LNCAP (cell line): ENCODE data around the gene GM2A.

ENCODE experiments used
- CTCF ChIP-seq: fragments of 450-650 bp; IDR thresholded peaks from 2 replicates; pipeline ENCODE4 v1.5.1; 2017; ENCODE audit warnings: mild to moderate bottlenecking

The GM2A gene

GRCh38 chr5:151296974-151297373, 44.0 kb downstream of the GM2A start:
- TF ChIP-seq CTCF, result no peak

GRCh38 chr5:151298063-151298855, 45.3 kb downstream of the GM2A start:
- TF ChIP-seq CTCF, result peak; percentile 30; the same call in 1 of the 2 replicates

GRCh38 chr5:151303666-151304065, 50.7 kb downstream of the GM2A start, which contains the start of gene SLC36A3:
TSS of gene SLC36A3 (minus strand) at chr5:151303766. CDS start at chr5:151303354, 412 bp downstream.
- no peak for TF ChIP-seq CTCF

- TF ChIP-seq CTCF, result no peak
Observed at GRCh38 chr5:151310932-151311331, 57.9 kb downstream of the GM2A start.

GRCh38 chr5:151312756-151313324, 59.9 kb downstream of the GM2A start:
- TF ChIP-seq CTCF, result no peak

GRCh38 chr5:151313357-151313756, 60.4 kb downstream of the GM2A start:
- TF ChIP-seq CTCF, result no peak

- peak; percentile 94 for TF ChIP-seq CTCF
Observed at GRCh38 chr5:151315998-151316597, 63.1 kb downstream of the GM2A start.
